ENCODE data around the gene SLC6A11. TPM values are rescaled to one million over a fixed set of nuclear protein-coding genes. Genes with fewer than 3 reads are reported as not detected.
A peak's percentile ranks its signal among the peaks of the same experiment; 100 is the strongest.

SLC6A11 gene
- total RNA-seq, 6 donors from 2014 or later: 0.07 TPM; not detected in 5

GRCh38 chr3:10813425-10813824 is 2.6 kb upstream of the SLC6A11 start:
- ATAC-seq (ENCODE audit: low FRiP score in 2 of 2): no peak
- TF ChIP-seq POLR2A (IDR thresholded peaks at IDR 0.05) (no peak), POLR2AphosphoS5 (IDR thresholded peaks at IDR 0.05) (no peak), EP300 (IDR thresholded peaks at IDR 0.05) (no peak)
- TF ChIP-seq, protein P1, sequence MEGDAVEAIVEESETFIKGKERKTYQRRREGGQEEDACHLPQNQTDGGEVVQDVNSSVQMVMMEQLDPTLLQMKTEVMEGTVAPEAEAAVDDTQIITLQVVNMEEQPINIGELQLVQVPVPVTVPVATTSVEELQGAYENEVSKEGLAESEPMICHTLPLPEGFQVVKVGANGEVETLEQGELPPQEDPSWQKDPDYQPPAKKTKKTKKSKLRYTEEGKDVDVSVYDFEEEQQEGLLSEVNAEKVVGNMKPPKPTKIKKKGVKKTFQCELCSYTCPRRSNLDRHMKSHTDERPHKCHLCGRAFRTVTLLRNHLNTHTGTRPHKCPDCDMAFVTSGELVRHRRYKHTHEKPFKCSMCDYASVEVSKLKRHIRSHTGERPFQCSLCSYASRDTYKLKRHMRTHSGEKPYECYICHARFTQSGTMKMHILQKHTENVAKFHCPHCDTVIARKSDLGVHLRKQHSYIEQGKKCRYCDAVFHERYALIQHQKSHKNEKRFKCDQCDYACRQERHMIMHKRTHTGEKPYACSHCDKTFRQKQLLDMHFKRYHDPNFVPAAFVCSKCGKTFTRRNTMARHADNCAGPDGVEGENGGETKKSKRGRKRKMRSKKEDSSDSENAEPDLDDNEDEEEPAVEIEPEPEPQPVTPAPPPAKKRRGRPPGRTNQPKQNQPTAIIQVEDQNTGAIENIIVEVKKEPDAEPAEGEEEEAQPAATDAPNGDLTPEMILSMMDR (IDR thresholded peaks at IDR 0.05): no peak
- peaks cover 0 to 10% (median 4%) of the 10 kb centered on the region in 4 donors for H3K4me1 ChIP-seq

GRCh38 chr3:10814623-10815022 is 1.4 kb upstream of the SLC6A11 start:
- H3K9me3 ChIP-seq: no peaks in the 10 kb centered on the region
- no peak for DNase-seq
- no peaks in the 10 kb centered on the region for H3K36me3 ChIP-seq
- H3K27ac ChIP-seq: no peak overlapping the region
- H3K4me1 ChIP-seq: peaks cover 0 to 10% (median 4%) of the 10 kb centered on the region in 4 donors
- TF ChIP-seq POLR2AphosphoS5 (IDR thresholded peaks at IDR 0.05) (no peak), POLR2A (IDR thresholded peaks at IDR 0.05) (no peak), EP300 (IDR thresholded peaks at IDR 0.05) (no peak)
- TF ChIP-seq, protein P1 (IDR thresholded peaks at IDR 0.05): no peak
- H3K4me3 ChIP-seq: no peak overlapping the region
- peaks cover 0 to 11% (median 6%) of the 10 kb centered on the region in 4 donors for H3K27me3 ChIP-seq
- WGBS, 2 donors: 66 to 71% methylated on average over 7 of the region's 7 CpGs
- ATAC-seq (ENCODE audit: low FRiP score in 2 of 2): no peak

More at GRCh38 chr3:10813425-10813824, 2.6 kb upstream of the SLC6A11 start:
- no peak for DNase-seq
- no peaks in the 10 kb centered on the region for H3K36me3 ChIP-seq
- H3K4me3 ChIP-seq: no peak overlapping the region
- 50 to 64% methylated on average over 1 of the region's 1 CpG for WGBS, 2 donors
- peaks cover 0 to 11% (median 6%) of the 10 kb centered on the region in 4 donors for H3K27me3 ChIP-seq
- no peak overlapping the region for H3K27ac ChIP-seq
- H3K9me3 ChIP-seq: no peaks in the 10 kb centered on the region

GRCh38 chr3:10815487-10815886 is 541 bp upstream of the SLC6A11 start:
- H3K27ac ChIP-seq: no peak overlapping the region
- no peak for TF ChIP-seq EP300 (IDR thresholded peaks at IDR 0.05)
- no peak for TF ChIP-seq POLR2A (IDR thresholded peaks at IDR 0.05)
- no peak overlapping the region for H3K4me3 ChIP-seq
- ATAC-seq (ENCODE audit: low FRiP score in 2 of 2): no peak
- peaks cover 0 to 10% (median 4%) of the 10 kb centered on the region in 4 donors for H3K4me1 ChIP-seq
- DNase-seq: no peak
- 80 to 82% methylated on average over 6 to 10 of the region's 10 CpGs for WGBS, 2 donors
- peaks cover 0 to 11% (median 6%) of the 10 kb centered on the region in 4 donors for H3K27me3 ChIP-seq
- H3K36me3 ChIP-seq: no peaks in the 10 kb centered on the region
- H3K9me3 ChIP-seq: no peaks in the 10 kb centered on the region

GRCh38 chr3:10816863-10817253 is 830 bp downstream of the SLC6A11 start:
- Histone ChIP-seq H3K36me3 (no peaks in the 10 kb centered on the region), H3K4me1 (peaks cover 0 to 10% (median 4%) of the 10 kb centered on the region in 4 donors), H3K4me3 (no peak overlapping the region), H3K27me3 (peaks cover 0 to 11% (median 6%) of the 10 kb centered on the region in 4 donors), H3K9me3 (no peaks in the 10 kb centered on the region), H3K27ac (no peak overlapping the region)
- WGBS, 2 donors: 76% methylated on average over 10 of the region's 10 CpGs
- no peak for DNase-seq
- TF ChIP-seq POLR2AphosphoS5 (IDR thresholded peaks at IDR 0.05) (no peak), EP300 (IDR thresholded peaks at IDR 0.05) (no peak), POLR2A (IDR thresholded peaks at IDR 0.05) (no peak)
- TF ChIP-seq, protein P1 (IDR thresholded peaks at IDR 0.05): no peak
- no peak for ATAC-seq (ENCODE audit: low FRiP score in 2 of 2)

DNA sequence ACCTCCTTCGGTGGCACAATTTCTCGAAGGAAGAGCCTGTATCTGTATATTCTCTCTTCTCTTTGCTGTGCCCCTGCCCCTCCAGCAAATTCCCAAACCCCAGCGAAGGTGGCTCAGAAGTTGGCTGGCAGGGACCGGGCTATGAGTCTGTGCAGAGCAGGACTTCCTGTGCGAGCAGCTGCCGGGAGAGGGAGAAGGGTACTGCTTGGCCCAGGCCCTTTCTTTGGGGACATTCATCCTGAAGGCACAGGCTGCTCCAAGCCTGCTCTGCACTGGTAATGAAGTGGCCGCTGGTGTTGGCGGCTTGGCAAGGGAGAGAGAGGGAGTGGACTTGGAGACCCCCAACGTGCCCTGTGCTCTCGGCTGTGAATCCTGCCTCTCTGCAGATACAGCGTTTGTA is 1.5 kb downstream of the SLC6A11 start:
- Histone ChIP-seq H3K27ac (no peak overlapping the region), H3K4me3 (no peak overlapping the region), H3K36me3 (no peaks in the 10 kb centered on the region), H3K9me3 (no peaks in the 10 kb centered on the region), H3K4me1 (peaks cover 0 to 10% (median 4%) of the 10 kb centered on the region in 4 donors), H3K27me3 (peaks cover 0 to 11% (median 6%) of the 10 kb centered on the region in 4 donors)
- TF ChIP-seq POLR2AphosphoS5 (IDR thresholded peaks at IDR 0.05): no peak
- TF ChIP-seq EP300 (IDR thresholded peaks at IDR 0.05): no peak
- TF ChIP-seq, protein P1 (IDR thresholded peaks at IDR 0.05): no peak
- TF ChIP-seq POLR2A (IDR thresholded peaks at IDR 0.05): no peak
- DNase-seq (peak in 1 of 2 donors; percentile 22), ATAC-seq (ENCODE audit: low FRiP score in 2 of 2) (no peak)
- WGBS, 2 donors: 53 to 69% methylated on average over 8 to 11 of the region's 11 CpGs

Measured in upper lobe of left lung (tissue), 6 donors.